Chondrocyte (in vitro differentiated cells): ENCODE measurements around the gene FGF10. TPM values are rescaled to one million over a fixed set of nuclear protein-coding genes. Genes with fewer than 3 reads are reported as not detected.

Source experiments
- DNase-seq: peaks from one replicate; pipeline ENCODE4 v3.0.0; 2021; ENCODE audit warnings: mixed read lengths, low spot score
- H3K27ac Mint-ChIP-seq: one replicate; pipeline ENCODE4 v1.8.0; 2021; ENCODE audit warnings: mild to moderate bottlenecking, moderate library complexity, mixed read lengths; ENCODE audit not compliant: unreplicated experiment
- H3K27me3 Mint-ChIP-seq: 2 replicates; pipeline ENCODE4 v1.8.0; 2021; ENCODE audit warnings: low read depth, mixed read lengths
- H3K36me3 Mint-ChIP-seq: 2 replicates; pipeline ENCODE4 v1.8.0; 2021; ENCODE audit warnings: low read depth, mixed read lengths
- H3K4me1 Mint-ChIP-seq: 2 replicates; pipeline ENCODE4 v1.8.0; 2021; ENCODE audit warnings: low read depth, mild to moderate bottlenecking, mixed read lengths
- H3K4me3 Mint-ChIP-seq: one replicate; pipeline ENCODE4 v1.8.0; 2021; ENCODE audit warnings: mild to moderate bottlenecking, moderate library complexity, mixed read lengths; ENCODE audit not compliant: unreplicated experiment
- H3K9me3 Mint-ChIP-seq: 2 replicates; pipeline ENCODE4 v1.8.0; 2021; ENCODE audit warnings: low read depth, mixed read lengths
- total RNA-seq: library from RNA; stranded (reverse); gene quantifications from 3 replicates; pipeline ENCODE4 v1.2.1, GENCODE V29; 2021
- TF ChIP-seq, protein P1 (sequence below): fragments of 200-600 bp; sonication (generic); IDR thresholded peaks from 2 replicates; pipeline ENCODE4 v1.5.0; 2021; ENCODE audit warnings: antibody characterized with exemption, mild to moderate bottlenecking, moderate library complexity

The FGF10 gene
- total RNA-seq, 1 donor from 2014 or later = not detected

DNA sequence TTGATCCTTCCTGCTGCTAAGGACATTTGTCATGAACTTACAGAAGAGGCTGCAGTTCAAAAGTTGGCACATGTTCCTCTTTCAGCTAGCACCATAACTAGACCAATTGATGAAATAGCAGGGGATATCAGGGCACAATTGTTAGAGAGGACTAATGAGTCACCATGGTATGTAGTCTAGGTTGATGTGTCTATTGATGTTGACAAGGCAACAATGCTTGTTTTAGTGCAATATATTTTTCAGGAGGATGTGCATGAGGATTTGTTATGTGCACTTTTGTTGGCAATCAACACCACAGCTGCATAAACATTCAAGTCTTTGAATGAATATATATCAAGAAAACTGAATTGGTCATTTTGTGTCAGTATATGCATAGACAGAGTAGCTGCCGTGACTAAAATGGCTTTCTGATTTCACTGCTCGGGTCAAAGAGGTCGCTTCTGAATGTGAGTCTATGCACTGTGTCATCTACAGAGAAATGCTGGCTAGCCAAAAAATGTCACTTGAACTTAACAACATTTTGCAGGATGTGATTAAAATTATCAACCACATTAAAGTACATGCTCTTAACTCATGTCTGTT lies 68.0 kb downstream of the FGF10 start:
- TF ChIP-seq, protein P1, sequence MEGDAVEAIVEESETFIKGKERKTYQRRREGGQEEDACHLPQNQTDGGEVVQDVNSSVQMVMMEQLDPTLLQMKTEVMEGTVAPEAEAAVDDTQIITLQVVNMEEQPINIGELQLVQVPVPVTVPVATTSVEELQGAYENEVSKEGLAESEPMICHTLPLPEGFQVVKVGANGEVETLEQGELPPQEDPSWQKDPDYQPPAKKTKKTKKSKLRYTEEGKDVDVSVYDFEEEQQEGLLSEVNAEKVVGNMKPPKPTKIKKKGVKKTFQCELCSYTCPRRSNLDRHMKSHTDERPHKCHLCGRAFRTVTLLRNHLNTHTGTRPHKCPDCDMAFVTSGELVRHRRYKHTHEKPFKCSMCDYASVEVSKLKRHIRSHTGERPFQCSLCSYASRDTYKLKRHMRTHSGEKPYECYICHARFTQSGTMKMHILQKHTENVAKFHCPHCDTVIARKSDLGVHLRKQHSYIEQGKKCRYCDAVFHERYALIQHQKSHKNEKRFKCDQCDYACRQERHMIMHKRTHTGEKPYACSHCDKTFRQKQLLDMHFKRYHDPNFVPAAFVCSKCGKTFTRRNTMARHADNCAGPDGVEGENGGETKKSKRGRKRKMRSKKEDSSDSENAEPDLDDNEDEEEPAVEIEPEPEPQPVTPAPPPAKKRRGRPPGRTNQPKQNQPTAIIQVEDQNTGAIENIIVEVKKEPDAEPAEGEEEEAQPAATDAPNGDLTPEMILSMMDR = no peak
- H3K27ac Mint-ChIP-seq = no peak overlapping the region
- no peaks in the 10 kb centered on the region for H3K4me1 Mint-ChIP-seq
- no peaks in the 10 kb centered on the region for H3K27me3 Mint-ChIP-seq
- H3K36me3 Mint-ChIP-seq = no peaks in the 10 kb centered on the region
- H3K9me3 Mint-ChIP-seq = peaks cover 4% of the 10 kb centered on the region
- DNase-seq = no peak
- H3K4me3 Mint-ChIP-seq = no peak overlapping the region

DNA sequence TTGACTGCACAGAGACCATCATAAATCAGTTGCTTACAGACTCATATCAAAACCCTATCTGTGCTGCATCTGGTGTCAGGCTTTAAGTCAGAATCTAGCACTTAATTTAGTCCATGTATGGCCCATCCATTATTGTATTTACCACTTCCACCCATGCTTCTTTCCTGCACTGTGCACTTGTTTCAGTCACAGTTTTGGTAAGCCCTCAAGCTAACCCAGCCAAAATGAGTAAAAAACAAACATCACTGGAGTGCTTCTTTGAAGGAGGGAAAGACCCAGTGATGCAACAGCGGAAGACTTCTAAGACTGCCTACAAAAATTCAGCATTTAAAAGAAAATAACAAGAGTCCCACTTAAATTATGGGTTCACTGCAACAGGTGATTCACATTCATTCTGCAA lies 69.0 kb downstream of the FGF10 start:
- H3K27ac Mint-ChIP-seq = no peak overlapping the region
- H3K27me3 Mint-ChIP-seq = no peaks in the 10 kb centered on the region
- no peak for DNase-seq
- H3K9me3 Mint-ChIP-seq = peaks cover 4% of the 10 kb centered on the region
- TF ChIP-seq, protein P1 = no peak
- H3K4me3 Mint-ChIP-seq = no peak overlapping the region
- no peaks in the 10 kb centered on the region for H3K36me3 Mint-ChIP-seq
- no peaks in the 10 kb centered on the region for H3K4me1 Mint-ChIP-seq

DNA sequence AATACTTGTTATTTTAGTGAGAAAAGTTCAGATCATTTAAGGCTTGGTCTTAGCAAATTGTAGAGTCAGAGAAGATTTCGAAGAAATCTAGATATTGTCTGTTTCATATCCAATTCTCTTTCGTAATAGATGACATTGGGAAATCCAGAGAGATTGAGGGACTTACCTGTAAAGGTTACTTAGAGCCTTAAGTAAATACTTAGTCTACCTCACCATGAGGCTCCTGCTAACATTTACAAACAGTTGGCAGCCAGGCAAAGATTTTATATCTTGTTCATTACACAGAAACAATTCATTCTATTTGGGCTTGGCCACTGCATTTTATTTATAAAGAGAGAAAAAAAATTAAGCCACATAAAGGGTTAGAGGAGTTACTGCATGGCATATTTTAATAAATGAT lies 70.3 kb downstream of the FGF10 start:
- Mint-ChIP-seq H3K4me3 (no peak overlapping the region), H3K4me1 (no peaks in the 10 kb centered on the region), H3K27me3 (no peaks in the 10 kb centered on the region), H3K36me3 (no peaks in the 10 kb centered on the region), H3K27ac (no peak overlapping the region), H3K9me3 (peaks cover 4% of the 10 kb centered on the region)
- TF ChIP-seq, protein P1 = no peak
- no peak for DNase-seq

DNA sequence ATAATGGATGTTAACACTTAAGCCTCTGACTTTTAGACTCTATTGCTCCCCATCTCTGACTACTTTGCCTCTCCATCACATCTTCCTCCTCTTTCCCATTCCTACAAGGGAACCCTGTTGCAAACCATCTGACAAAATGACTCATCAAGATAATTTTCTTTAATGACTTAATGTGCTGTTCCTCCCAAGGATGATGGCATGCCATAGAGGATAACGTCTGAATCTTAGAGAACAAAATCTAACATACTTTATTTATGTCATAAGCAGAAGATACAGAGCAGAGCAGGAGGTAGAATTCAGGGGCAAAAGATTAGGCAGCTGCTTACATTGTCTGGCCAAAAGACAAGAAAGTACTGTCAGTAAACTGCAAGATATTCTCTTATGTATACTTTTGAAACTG lies 76.8 kb downstream of the FGF10 start:
- no peak for DNase-seq
- TF ChIP-seq, protein P1 = no peak
- Mint-ChIP-seq H3K9me3 (no peaks in the 10 kb centered on the region), H3K27ac (no peak overlapping the region), H3K4me3 (no peak overlapping the region), H3K27me3 (peaks cover 4% of the 10 kb centered on the region), H3K36me3 (no peaks in the 10 kb centered on the region), H3K4me1 (no peaks in the 10 kb centered on the region)

DNA sequence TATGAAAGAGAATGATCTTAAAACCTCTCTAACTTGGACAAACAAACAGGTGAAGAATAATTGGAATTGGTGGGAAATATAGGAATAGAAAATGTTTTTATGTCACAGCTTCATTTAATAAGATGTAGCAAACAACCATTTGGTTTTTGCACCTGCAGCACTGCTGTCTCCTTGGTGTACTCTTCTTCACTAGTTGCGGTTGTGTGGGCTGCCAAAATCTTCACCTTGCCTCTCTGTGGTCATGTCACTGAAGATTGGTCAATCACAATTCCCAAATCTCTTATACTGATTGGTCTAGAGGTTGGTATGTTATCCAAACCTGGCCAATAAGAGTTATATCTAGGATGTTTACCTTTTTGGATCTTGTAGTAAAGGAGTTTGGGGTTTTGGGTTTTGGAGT lies 88.7 kb downstream of the FGF10 start:
- TF ChIP-seq, protein P1 = no peak
- Mint-ChIP-seq H3K9me3 (no peaks in the 10 kb centered on the region), H3K27me3 (peaks cover 5% of the 10 kb centered on the region), H3K36me3 (no peaks in the 10 kb centered on the region), H3K4me1 (no peaks in the 10 kb centered on the region), H3K4me3 (no peak overlapping the region), H3K27ac (no peak overlapping the region)
- DNase-seq = no peak
